HK-2 (cell line): Measurements from ENCODE around the gene BRD4.
"Not testable (repeated sequence)": the region's sequence is repeated elsewhere in the genome, so short reads cannot be mapped to it uniquely, and the experiment has no call there.

Source experiments
- DNase-seq: peaks from one replicate; pipeline ENCODE4 v3.0.0-alpha.2; 2018; ENCODE audit not compliant: unreplicated experiment

Gene BRD4

DNA sequence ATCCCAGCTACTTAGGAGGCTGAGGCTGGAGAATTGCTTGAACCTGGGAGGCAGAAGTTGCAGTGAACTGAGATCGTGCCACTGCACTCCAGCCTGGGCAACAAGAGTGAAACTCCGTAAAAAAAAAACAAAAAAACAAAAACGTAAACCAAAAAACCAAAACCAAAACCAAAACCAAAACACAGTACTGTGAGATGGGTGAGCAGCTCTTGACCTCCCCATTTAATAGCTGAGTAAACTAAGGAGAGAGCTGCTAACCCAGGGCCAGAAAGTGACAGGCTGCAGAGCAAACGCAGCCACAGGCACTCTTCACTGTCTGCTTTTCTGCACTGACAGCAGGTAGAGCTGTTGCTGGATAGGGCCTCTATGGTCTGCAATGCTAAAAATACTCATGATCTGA is 27.7 kb upstream of the BRD4 start:
- DNase-seq = not testable (repeated sequence)

DNA sequence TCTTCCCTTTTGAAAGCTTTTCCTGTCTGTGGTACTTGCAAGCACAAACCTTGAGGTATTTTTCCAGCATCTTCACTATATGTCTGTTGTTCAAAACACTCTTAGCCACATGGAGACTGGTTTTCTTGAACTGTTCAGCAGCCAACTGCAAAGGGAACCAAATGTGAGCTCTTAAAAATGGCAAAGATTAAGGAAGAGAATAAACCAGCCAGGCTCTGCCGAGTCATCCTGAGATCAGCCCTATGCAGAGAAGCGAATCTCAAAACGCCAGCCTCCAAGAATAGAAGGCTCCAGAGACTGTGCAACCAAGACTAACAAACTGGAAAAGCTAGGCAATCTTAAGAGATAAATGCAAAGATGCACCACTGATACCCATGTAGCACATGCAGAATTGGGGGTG is 26.6 kb upstream of the BRD4 start:
- no peak for DNase-seq

DNA sequence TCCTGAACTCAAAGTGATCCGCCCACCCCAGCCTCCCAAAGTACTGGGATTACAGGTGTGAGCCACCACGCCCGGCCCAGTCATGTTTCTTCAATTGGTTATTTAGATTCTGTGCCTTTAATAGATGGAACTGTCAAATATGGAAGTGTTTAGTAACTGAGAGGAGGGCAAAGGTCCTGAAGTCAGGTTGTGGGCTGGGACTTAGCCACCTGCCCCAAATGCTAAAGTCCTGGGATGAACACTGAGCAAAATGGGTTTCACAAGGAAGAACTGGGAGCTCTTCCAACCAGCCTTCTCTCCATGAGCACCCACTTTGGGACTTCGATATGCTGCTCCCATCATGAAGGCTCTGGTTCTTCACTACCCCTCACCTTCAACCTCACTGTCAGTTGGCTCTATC is 25.6 kb upstream of the BRD4 start:
- DNase-seq = no peak

DNA sequence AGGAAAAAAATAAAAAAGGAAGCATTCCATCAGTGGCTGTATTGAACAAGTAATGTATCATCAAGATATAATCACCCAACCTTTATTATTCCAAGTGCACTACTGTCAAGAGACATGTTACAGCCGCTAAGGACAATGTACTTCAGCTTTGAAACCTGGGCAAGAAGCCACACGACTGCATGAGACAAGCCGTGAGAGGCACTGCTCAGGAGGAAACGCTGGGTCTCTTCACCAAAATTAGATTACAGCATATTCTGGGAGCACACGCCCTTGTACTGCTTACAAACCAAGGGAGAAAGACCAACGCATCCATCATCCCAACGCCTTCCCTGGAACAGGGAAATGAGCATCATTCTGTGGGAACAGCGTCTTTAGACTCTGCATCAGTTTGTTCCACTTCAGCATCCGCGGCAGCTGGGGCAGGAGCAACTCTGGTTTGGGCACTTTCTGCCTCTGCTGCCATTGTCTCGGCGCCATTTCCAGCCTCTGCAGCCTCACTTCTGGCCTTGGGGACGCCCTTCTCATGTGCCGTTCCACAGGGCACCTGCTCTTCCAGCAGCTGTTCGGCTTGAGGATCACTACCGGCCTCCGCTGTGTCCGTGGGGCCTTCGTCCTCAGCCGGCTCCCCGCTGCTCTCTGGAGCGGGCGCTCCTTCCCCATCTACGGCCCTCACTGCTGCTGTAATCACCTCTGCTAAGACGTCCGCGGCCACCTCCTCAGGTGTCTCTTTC is 22.4 kb upstream of the BRD4 start:
- no peak for DNase-seq

DNA sequence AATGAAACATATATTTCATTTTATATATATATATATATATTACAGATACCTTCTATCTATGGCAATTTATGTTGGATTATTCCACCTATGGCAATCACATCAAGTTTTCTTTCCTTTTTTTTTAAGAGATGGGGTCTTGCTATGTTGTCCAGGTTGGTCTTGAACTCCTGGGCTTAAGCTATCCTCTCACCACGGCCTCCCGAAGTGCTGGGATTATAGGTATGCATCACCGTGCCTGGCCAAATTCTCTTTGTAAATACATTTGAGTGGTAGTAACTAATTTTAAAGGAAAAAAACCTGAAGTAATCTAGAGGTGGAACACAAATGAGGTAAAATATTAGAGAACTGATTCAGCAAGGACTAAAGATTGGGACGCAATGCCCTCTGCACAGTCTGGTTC is 21.6 kb upstream of the BRD4 start:
- DNase-seq = no peak

DNA sequence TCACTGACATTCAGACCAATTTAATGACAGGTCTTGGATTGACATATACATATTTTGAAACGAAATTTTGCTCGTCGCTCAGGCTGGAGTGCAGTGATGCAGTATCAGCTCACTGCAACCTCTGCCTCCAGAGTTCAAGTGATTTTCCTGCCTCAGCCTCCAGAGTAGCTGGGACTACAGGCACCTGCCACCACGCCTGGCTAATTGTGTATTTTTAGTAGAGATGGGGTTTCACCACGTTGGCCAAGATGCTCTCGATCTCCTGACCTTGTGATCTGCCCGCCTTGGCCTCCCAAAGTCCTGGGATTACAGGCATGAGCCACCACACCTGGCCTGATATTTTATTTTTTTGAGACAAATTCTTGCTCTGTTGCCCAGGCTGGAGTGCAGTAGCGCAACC is 20.2 kb upstream of the BRD4 start:
- DNase-seq = not testable (repeated sequence)

DNA sequence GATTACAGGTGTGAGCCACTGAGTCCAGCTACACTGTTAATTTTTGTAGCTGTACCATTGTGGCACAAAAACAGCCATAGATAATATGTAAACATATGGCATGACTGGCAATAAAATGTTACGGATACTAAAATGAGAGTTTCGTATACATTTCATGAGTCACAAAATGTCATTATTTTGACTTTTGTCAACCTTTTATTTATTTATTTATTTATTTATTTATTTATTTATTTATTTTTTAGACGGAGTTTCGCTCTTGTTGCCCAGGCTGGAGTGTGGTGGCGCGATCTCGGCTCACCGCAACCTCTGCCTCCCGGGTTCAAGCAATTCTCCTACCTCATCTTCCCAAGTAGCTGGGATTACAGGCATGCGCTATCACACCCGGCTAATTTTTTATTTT is 9.0 kb upstream of the BRD4 start:
- DNase-seq = not testable (repeated sequence)

DNA sequence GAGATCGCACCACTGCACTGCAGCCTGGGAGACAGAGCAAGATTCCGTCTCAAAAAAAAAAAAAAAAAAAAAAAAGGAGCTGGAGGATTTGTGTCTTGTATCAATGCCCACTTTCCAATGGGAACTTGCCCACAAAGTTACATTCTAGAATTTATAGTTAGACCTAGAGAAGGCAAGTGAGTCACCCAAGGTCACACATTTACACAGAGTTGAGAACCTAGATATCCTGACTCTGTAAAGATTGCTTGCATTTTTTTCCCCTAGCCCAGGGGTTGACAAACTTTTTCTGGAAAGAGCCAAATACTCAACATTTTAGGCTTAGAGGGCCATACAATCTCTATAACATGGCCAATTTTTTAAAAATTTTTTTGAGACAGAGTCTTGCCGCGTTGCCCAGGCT is 7.7 kb upstream of the BRD4 start:
- DNase-seq = no peak

DNA sequence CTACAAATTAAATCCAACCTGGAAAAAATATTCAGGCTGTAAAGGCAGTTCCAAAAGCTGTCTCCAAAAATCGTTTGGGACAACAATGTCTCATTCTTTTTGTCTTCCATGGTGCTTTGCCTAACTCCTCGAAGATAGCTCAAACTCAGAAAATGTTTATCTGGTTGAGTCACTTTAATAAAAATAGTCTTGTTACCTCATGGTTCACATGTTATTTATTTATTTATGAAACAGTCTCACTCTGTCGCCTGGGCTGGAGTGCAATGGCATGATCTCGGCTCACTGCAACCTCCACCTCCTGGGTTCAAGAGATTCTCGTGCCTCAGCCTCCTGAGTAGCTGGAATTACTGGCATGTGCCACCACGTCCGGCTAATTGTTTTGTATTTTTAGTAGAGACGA is 4.9 kb upstream of the BRD4 start:
- DNase-seq = no peak

DNA sequence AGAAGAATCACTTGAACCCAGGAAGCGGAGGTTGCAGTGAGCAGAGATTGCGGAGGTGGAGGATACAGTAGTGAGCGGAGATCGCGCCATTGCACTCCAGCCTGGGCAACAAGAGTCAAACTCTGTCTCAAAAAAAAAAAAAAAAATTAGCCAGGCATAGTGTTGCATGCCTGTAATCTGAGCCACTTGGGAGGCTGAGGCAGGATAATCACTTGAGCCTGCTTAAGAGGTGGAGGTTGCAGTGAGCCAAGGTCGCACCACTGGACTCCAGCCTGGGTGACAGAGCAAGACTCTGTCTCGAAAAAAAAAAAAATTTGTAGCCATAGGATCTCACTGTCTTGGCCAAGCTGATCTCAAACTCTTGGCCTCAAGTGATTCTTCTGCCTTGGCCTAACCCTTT is 3.7 kb upstream of the BRD4 start:
- not testable (repeated sequence) for DNase-seq

DNA sequence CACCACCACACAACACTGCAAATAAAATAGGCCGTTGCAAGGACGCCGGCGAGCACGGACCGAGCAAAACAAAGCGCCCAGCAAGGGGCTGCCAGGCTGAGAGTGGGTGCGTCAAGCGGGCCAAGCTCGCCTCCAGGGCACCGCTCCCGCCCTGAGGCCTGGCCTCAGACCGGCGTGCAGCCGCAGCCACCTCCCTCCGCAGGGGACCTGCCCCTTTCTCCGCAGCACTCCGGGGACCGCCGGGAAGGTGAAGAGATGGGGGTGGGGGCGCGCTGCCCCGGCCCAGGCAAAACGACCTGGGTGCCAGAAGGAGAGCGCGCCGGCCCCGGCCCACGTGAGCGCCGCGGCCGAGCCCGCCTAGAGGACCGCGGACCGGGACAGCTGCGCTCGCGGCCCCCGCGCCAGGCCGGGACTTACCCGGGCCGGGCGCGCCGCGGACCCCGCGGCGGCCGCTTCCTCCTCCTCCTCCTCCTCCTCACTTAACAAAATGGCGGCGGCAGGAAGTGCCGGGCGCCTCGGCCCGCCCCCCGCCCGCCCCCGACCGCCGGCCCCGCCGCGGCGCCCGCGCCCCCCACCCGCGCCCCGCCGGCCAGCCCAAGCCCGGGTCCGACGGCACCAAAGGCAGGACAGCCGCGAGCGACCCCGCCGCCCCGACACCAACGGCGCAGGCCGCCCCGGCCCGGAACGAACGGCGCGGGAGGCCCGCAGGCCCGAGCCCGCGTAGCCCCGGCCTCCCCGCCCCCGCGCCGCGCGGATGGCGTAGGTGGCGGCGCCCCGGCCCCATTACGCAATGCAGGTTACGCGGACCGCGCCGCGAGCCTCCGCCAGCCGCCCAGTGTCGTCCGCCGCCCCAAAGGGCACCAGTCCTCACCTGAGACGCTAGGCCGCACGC is 674 bp downstream of the BRD4 start:
- DNase-seq = peak; percentile 52

DNA sequence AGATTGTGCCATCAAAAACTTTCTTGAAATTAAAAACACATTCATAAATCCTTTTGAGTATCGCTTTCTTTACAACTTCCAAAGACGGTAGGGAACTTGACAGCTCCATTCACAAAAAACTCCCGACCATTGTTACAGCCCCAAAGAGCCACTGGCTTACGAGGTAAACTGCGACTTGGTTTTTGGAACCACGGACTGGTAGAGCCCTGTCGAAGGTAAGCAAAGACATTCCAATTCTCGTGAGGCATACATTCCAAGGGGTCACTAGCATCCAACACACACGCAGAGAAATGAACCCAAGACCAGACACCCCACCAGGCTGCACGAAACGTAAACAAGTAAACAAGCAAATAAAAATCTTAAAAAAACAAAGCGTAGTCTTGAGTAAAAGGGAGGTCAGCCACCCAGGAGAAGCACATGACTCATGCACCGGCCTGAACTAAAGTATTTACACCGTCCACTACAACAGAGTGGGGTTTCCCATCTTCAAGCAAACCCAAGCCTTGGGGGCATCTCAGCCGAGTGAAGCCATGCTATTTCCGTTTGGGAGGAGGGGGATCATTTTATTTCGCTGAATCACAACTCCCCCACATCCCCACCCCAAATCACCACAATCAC is 1.4 kb downstream of the BRD4 start:
- DNase-seq = no peak

DNA sequence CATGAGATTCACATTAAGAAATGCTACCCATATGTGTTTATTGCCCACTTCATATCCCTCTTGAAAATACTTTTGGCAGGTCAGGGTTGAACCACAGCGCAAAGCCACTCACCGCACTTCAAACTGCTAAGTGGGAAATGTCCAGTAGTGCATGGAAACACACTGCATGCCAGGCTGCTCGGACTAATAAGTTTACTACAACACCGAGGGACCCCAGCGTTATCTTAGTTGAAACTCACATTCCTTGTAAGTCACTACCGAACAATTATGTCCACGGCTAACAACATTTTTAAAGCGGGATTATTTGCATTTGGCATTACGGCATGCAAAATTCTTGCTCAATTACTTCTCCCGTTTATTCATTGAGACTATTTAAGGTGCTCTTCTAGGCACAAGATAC is 4.0 kb downstream of the BRD4 start:
- no peak for DNase-seq

DNA sequence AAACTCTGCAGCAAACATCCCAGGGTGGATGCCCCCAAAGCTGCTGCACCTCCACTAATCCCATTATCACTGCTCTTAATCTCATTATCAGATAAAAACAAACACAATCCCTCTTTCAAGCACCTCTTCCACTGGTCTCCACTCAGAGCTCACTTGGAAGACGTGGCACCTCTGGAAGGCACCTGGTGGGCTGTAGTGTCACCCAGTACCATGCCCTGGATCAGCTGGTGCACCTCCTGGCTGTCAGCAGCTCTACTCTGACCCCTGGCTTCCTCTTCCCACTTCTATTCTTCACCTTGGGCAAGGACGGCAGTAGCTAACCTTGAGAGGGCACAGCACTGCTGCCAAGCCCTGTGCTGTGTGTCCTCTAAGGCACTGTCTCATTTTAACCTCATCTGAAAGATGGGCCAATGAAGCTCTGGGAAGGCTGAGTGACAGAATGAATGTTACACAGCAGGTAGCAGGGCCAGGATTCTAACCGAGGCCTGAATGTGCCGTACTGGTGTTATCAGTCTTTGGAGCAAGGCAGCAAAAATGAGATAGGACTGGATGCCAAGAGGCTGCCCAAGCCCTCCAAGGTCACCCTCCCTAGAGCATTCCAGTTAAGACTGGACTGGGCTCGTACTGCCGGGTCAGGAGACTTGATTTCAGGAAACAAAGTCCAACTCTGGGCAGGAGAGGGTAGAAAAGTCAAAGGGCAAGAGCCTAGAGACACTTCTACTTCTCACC is 7.4 kb downstream of the BRD4 start:
- DNase-seq = no peak

DNA sequence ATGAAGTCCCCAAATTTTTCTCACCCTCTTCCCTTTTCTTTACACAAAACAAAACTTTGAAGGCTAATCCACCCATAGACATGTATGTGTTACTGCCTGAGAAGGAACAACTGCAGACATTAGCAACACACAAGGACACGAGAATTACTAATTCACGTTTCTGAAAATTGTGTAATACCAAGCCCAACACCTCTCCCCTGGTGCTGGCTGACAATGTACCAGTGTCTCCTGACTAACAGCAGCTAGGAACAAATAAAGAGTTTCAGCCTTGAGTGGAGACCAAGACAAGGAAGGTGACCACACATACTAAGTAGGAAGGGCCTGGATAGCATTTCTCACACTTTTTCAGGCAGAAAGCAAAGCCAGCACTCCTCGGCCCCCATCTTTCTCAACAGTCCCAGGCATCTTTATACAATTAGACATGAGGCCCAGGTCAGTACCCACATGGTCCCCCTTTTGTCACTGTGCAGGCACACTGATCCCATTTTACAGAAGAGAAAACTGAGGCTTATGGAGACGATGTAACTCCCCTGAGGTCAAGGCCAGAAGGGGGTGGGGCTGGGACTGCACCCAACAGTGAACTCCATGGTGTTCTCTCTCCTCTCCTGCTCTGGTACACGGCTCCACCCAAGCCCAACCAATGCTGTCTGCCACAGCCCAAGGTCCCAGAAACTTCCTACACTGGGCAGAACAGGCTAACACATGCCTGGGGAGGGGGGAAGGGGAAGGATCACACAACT is 8.7 kb downstream of the BRD4 start:
- no peak for DNase-seq

DNA sequence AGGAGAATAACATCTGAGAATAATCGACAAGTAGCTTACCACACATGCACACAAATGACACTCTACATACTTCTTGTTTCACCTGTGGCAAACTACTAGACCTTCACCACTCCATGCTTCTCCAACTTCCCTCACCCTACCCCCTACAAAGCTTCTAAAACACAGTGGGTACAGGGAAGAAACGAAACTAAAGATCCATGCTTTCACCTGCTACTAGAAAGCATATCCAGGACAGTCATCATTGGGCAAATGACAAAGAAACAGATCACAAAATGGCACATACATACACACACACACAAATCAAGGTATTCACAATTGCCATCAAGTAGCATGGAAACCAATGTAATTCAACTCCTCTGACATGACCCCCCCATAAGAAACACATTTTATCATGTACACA is 10.6 kb downstream of the BRD4 start:
- no peak for DNase-seq

DNA sequence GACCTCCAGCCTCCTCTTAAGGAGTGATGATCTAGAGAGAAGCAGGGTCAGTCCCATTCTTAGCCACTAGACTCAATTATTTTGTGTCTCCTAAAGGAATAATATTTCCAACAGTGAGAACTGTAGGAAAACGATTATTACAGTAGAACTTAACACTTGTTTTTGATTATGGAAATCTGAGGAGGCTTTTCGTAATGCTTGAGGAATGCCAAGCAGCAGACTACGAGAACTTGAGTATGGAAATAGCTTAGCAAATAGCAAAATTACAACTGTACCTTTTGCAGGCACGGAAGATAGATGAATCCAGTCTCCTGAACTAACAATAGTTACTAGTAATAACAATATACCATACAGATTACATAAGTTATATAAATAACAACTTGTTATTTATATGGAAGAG is 12.2 kb downstream of the BRD4 start:
- DNase-seq = no peak

DNA sequence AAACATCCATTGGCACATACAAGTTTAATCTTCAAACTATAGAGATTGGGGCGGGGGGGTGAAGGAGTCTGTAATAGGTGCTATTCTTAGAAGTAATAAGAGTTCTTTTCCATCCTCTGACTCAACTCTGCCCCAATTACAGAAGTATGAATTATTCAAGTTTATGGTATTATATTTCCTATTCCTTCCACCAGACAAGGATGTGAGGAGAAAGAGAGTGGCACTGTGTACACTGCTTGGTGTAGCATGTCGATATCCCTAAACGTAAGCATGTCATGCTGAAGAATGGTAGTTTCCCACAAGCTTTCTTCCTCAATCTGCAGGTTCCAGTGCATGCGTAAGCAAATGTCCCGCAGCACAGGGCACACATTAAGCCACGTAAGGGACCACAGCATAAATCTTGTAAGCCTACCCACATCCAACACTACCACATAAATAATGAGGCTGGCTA is 14.1 kb downstream of the BRD4 start:
- DNase-seq = no peak

DNA sequence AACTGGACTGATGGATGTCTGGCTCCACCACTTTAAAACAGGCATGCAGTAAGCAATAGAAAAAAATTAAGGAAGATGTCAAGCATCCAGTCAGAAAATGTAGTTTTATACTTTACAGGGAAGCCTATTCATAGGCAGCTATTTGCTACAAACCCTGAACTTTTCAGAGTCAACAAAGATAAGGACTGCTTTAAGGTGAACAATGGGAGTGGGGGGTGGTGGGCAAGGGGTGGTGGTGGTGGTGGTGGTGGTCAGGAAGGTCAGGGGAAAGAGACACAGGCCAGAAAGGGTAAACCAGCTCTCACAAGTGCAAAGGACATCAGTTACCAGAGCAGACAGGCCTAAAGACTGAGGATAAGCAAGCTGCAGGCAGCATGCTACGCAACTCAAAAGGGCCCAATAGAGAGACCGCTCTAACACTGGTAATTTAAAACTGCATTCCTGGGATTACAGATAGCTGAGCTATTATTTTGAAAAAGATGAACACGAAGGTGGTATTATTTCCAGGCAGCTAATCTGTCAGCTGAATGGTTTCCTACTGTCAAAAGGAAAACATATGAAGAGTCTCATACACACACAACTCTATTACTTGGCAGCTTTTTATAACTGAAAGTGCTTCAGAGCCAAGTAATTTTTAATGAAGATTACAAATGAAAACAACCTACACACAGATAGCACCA is 14.8 kb downstream of the BRD4 start:
- no peak for DNase-seq

DNA sequence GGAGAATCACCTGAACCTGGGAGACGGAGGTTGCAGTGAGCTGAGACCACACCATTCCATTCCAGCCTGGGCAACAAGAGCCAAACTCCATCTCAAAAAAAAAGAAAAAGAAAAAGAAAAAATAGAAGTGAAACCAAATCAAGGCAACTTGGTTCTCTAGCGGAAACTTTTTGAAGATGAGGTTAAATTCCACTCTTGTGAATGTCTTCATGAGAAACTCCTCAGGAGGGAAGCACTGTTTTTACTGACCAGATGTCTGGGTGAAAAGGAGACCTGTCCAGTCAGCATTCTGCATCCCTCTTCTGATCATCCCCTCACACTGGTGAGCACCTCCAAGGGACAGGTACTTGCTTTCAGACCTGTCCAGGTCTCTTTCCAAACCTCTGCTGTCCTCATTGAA is 15.8 kb downstream of the BRD4 start:
- no peak for DNase-seq

DNA sequence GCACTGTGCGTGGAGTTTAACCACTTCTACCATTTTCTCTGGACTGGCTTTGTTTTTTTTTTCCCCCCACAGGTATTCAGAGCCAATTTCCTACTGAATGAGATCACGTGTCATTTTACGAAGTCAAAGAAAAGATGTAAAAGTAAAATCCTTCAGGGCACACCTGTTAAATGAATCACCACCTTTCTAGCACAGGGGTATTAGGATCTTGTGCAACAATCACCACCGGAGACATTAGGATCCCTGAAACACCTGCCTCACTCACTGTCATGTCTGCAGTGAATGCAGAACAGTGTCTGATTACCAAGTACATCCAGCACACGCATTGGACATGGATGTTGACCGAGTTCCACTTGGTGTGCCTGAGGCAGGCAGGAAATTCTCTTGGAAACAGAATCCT is 17.2 kb downstream of the BRD4 start:
- DNase-seq = no peak
